OCI-LY1 (cell line): ENCODE results near the gene ZNF438.
"Not testable (repeated sequence)": the region's sequence is repeated elsewhere in the genome, so short reads cannot be mapped to it uniquely, and the experiment has no call there.

ENCODE experiments used
- H2AFZ ChIP-seq: fragments of 200-600 bp; sonication (generic), shearing (Covaris generic); 2 replicates; pipeline ENCODE4 v1.6.0; 2014; ENCODE audit warnings: antibody characterized with exemption, mild to moderate bottlenecking, low read length
- H3F3A ChIP-seq: fragments of 200-600 bp; sonication (generic), shearing (Covaris generic); 2 replicates; pipeline ENCODE4 v1.6.0; 2014; ENCODE audit warnings: mild to moderate bottlenecking, antibody characterized with exemption, low read length, moderate library complexity; ENCODE audit not compliant: insufficient read depth
- H3K27ac ChIP-seq: fragments of 200-600 bp; sonication (generic); 2 replicates; pipeline ENCODE4 v1.5.1; 2014; ENCODE audit warnings: low read length, mixed run types, mild to moderate bottlenecking, low read depth; ENCODE audit not compliant: poor library complexity, severe bottlenecking
- H3K27me3 ChIP-seq: fragments of 200-600 bp; sonication (generic); 2 replicates; pipeline ENCODE4 v1.6.0; 2014; ENCODE audit warnings: antibody characterized with exemption, mild to moderate bottlenecking, low read length, moderate library complexity; ENCODE audit not compliant: insufficient read depth
- H3K36me3 ChIP-seq: fragments of 200-600 bp; sonication (generic); 2 replicates; pipeline ENCODE4 v1.6.1; 2014; ENCODE audit warnings: mild to moderate bottlenecking, antibody characterized with exemption, low read length, moderate library complexity, mixed read lengths; ENCODE audit not compliant: insufficient read depth
- H3K4me1 ChIP-seq: fragments of 200-600 bp; sonication (generic); 2 replicates; pipeline ENCODE4 v1.5.1; 2014; ENCODE audit warnings: mild to moderate bottlenecking, low read length, moderate library complexity; ENCODE audit not compliant: insufficient read depth, severe bottlenecking
- H3K4me2 ChIP-seq: fragments of 200-600 bp; sonication (generic), shearing (Covaris generic); 2 replicates; pipeline ENCODE4 v1.6.1; 2014; ENCODE audit warnings: low read length
- H3K4me3 ChIP-seq: fragments of 200-600 bp; sonication (generic); 2 replicates; pipeline ENCODE4 v1.5.1; 2014; ENCODE audit warnings: low read length, low read depth, mild to moderate bottlenecking, mixed read lengths; ENCODE audit not compliant: poor library complexity, severe bottlenecking
- H3K79me2 ChIP-seq: fragments of 200-600 bp; shearing (Covaris generic); 2 replicates; pipeline ENCODE4 v1.6.1; 2016; ENCODE audit warnings: mixed run types, low read length, mixed read lengths; ENCODE audit not compliant: insufficient read depth
- H3K9ac ChIP-seq: fragments of 200-600 bp; sonication (generic), shearing (Covaris generic); 2 replicates; pipeline ENCODE4 v1.6.1; 2014; ENCODE audit warnings: mild to moderate bottlenecking, low read length, mixed read lengths
- H3K9me2 ChIP-seq: fragments of 200-600 bp; sonication (generic), shearing (Covaris generic); 2 replicates; pipeline ENCODE4 v1.6.1; 2014; ENCODE audit warnings: low read depth, mild to moderate bottlenecking, low read length, mixed read lengths
- H3K9me3 ChIP-seq: fragments of 200-600 bp; shearing (Covaris generic); 2 replicates; pipeline ENCODE4 v1.6.1; 2014; ENCODE audit warnings: low read length, mixed read lengths
- H4K20me1 ChIP-seq: fragments of 200-600 bp; sonication (generic), shearing (Covaris generic); 2 replicates; pipeline ENCODE4 v1.6.0; 2016; ENCODE audit warnings: mild to moderate bottlenecking, low read length; ENCODE audit not compliant: insufficient read depth
- CTCF ChIP-seq: fragments of 200-600 bp; sonication (generic), shearing (Covaris generic); IDR thresholded peaks from 2 replicates; pipeline ENCODE4 v1.5.1; 2017; ENCODE audit warnings: mild to moderate bottlenecking, antibody characterized with exemption, low read length, moderate library complexity, mixed read lengths
- EZH2 ChIP-seq: fragments of 200-600 bp; sonication (generic), shearing (Covaris generic); IDR thresholded peaks from 2 replicates; pipeline ENCODE4 v1.8.0; 2017; ENCODE audit warnings: borderline replicate concordance, mixed run types, mild to moderate bottlenecking, antibody characterized with exemption, low read length, moderate library complexity, mixed read lengths

Gene ZNF438

DNA sequence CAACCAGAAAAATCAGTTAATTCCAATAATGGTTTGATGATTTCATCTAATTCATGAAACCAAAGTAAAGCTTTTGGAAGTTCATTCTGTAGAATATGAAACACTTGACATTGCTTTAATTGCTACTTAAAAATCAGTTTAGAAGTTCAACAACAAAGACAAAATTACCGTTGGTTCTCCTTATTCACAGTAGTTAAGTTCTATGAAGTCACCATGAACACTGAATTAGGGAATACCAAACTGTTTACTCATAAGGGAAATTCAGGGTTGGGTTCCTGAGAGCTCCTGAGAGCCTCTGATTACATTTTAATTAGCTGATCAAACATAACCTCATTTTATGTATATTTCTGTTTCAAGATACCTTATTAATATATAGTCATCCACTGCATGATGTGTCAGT lies 46.2 kb downstream of the ZNF438 start:
- H3K36me3 ChIP-seq, result no peaks in the 10 kb centered on the region
- H3F3A ChIP-seq, result no peaks in the 10 kb centered on the region
- no peaks in the 10 kb centered on the region for H4K20me1 ChIP-seq
- no peak overlapping the region for H3K9ac ChIP-seq
- no peak overlapping the region for H3K27ac ChIP-seq
- no peaks in the 10 kb centered on the region for H3K27me3 ChIP-seq
- H3K79me2 ChIP-seq, result no peaks in the 10 kb centered on the region
- H2AFZ ChIP-seq, result no peak overlapping the region
- no peak overlapping the region for H3K4me2 ChIP-seq
- no peaks in the 10 kb centered on the region for H3K4me1 ChIP-seq
- no peak overlapping the region for H3K4me3 ChIP-seq
- H3K9me2 ChIP-seq, result no peaks in the 10 kb centered on the region
- H3K9me3 ChIP-seq, result no peaks in the 10 kb centered on the region
- TF ChIP-seq CTCF (no peak), EZH2 (no peak)

DNA sequence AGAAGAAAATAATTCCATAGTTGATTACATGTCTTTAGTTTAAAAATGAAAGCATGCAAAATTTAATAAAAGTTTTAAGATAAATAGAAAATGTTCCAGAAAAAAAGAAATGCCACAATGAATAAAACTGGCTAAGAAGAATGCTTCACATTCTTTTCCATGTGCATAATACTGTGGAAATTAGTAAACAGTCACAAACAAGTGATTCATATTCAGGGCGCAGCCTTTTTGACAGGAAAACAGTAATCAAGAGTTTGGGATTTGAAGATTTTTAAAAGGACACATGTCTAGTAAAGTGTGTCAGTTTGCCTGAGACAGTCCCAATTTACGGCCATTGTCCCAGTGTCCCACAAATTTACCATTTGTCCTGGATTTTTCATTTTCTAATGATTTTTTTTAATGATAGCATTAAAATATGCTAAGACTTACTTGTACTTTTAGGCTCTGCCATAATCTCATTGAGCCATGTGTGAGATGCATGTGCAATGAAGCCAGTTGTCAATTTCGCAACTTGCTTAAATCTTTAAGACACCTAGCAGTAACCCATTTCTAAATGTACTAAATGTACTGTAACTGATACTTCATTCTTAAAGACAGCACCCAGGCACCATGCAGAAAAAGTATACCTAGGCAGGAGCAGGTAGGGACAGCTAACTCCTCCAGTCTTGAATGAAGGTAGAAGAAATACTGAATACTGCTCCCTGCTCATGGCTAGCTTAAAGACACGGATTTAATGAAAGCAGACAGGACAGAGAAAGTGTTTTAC lies 46.9 kb downstream of the ZNF438 start:
- Histone ChIP-seq H3K36me3 (no peaks in the 10 kb centered on the region), H3K27ac (no peak overlapping the region), H4K20me1 (no peaks in the 10 kb centered on the region), H3K9ac (no peak overlapping the region), H3K4me2 (no peak overlapping the region), H3K27me3 (no peaks in the 10 kb centered on the region), H3K79me2 (no peaks in the 10 kb centered on the region), H3K9me2 (no peaks in the 10 kb centered on the region), H3F3A (no peaks in the 10 kb centered on the region), H3K4me1 (no peaks in the 10 kb centered on the region), H3K4me3 (no peak overlapping the region), H3K9me3 (no peaks in the 10 kb centered on the region), H2AFZ (no peak overlapping the region)
- no peak for TF ChIP-seq EZH2
- TF ChIP-seq CTCF, result no peak

- not testable (repeated sequence) for H3K36me3 ChIP-seq, H3K79me2 ChIP-seq, H3K9ac ChIP-seq, H3K27me3 ChIP-seq, H3K9me2 ChIP-seq, H4K20me1 ChIP-seq, H2AFZ ChIP-seq, H3K9me3 ChIP-seq, H3F3A ChIP-seq, H3K4me2 ChIP-seq, H3K27ac ChIP-seq, H3K4me1 ChIP-seq, H3K4me3 ChIP-seq
Observed at GRCh38 chr10:30983209-30983608, 48.5 kb downstream of the ZNF438 start.
